ENCODE measurements around the gene ELL. TPM values are rescaled to one million over a fixed set of nuclear protein-coding genes. Genes with fewer than 3 reads are reported as not detected.

Gene ELL
- total and polyA plus RNA-seq, 9 of the 15 experiments (the other 6 are each of a cell fraction or from before 2014, with no cell fraction given), result 0.24 to 22.5 (median 4.1) TPM

DNA sequence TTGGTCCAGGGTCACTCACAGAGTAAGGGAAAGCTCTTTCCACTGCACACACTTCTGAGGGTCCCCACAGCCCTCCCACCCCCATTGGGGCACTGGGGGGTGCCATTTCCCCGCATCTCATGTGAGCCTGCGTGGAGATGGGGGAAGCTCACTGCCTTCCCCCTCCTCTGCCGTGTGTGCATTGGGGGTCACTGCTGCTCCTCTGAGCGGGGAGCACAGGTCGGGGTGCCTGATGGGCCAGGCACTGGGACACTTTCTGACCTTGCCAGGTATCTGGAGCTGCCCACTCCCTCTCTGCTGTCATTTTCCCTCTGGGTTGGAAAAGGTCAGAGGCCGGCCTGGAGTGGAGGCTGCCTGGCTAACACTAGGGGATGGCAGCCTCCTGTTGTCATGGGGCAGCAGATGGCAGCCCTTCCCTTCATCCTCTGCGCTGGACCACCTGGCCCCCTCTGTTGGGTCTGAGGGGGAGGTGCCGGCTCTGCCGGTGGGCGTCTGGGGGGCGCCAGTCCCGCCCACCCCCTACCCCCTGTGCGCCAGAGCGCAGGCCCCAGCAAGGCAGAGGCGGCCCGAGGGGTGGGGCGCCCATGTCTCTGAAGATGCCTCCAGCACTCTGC is 93.6 kb downstream of the ELL start:
- H3K36me3 ChIP-seq (ENCODE audit: control insufficient read depth, insufficient read depth, low read length), result peaks cover 70% of the 10 kb centered on the region
- H3K27me3 ChIP-seq (ENCODE audit: control insufficient read depth in 2 of 2, insufficient read depth in 2 of 2, low read length in 2 of 2), result no peaks in the 10 kb centered on the region
- DNase-seq (ENCODE audit: extremely low read depth in 1 of 4, low spot score in 3 of 4) (no peak), ATAC-seq (no peak), FAIRE-seq (no peak)
- WGBS (ENCODE audit: insufficient coverage, low coverage, missing lambda C conversion rate), result 64% methylated on average over 8 of the region's 17 CpGs
- ChIA-PET POLR2A (interaction anchor here (0.5 to 1.2 kb wide), 8 partner anchors 9 to 284 kb away, joined by 3 to 7 read pairs (median 4); partner anchors contain the start of gene SSBP4), CTCF (ENCODE audit: low intra/inter-chr PET ratio) (no interaction called here)
- no peak overlapping the region; the same call in 2 of the 3 replicates for H3K27ac ChIP-seq (ENCODE audit: extremely low read depth, low read depth, low read length)
- peaks cover 44 to 100% of the 10 kb centered on the region in 2 experiments for H3K4me1 ChIP-seq (replicated peaks in 1 of 2; ENCODE audit: control insufficient read depth in 2 of 2, insufficient read depth in 2 of 2, low read length in 2 of 2)
- intact Hi-C loops (cut with micrococcal nuclease), result no loop called here
- no peaks in the 10 kb centered on the region for H3K9me3 ChIP-seq (replicated peaks; ENCODE audit: control insufficient read depth, insufficient read depth, low read depth, low read length)
- no TSS peak for BruUV-seq (replicated peaks)
- peak overlapping the region in 1 of 2 experiments; percentile 31; a peak in 1 of 4 replicates for H3K9ac ChIP-seq (ENCODE audit: insufficient read depth in 1 of 2, low read depth in 2 of 2, low read length in 2 of 2)
- TF ChIP-seq HCFC1 (IDR thresholded peaks at IDR 0.05; ENCODE audit: low read depth, low read length), result no peak
- peak; percentile 10; the same call in 1 of the 2 replicates for TF ChIP-seq POLR2G (IDR thresholded peaks at IDR 0.05; ENCODE audit: low read depth, low read length)
- peak overlapping the region; percentile 65; the same call in 1 of the 2 replicates for H3K4me2 ChIP-seq (ENCODE audit: insufficient read depth, low read length)
- peaks cover 72% of the 10 kb centered on the region for H3K79me2 ChIP-seq (ENCODE audit: control insufficient read depth, insufficient read depth, low read length)
- no peak overlapping the region for H2AFZ ChIP-seq (ENCODE audit: low read depth, low read length)
- H3K9me1 ChIP-seq (ENCODE audit: control insufficient read depth, insufficient read depth, low read length), result no peaks in the 10 kb centered on the region
- H4K20me1 ChIP-seq (replicated peaks; ENCODE audit: control insufficient read depth, insufficient read depth, low read length), result peaks cover 13% of the 10 kb centered on the region
- no peak overlapping the region for H3K4me3 ChIP-seq
- in situ Hi-C loops (cut with MboI), result no loop called here

DNA sequence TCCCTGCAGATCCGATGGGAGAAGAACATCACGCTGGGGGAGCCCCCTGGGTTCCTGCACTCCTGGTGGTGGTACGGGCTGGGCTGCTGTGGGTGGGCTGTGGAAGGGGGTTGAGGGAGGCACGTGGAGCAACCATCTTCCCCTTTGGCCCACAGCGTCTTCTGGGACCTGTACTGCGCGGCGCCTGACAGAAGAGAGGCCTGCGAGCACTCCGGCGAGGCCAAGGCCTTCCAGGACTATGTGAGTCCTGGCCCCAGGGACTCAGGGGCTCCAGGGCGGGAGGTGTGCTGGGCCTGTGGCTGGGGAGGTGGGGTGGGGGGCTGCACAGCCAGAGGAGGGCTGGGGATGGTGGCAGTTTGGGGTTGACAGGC is 94.1 kb downstream of the ELL start:
- Histone ChIP-seq H3K27me3 (ENCODE audit: control insufficient read depth in 2 of 2, insufficient read depth in 2 of 2, low read length in 2 of 2) (no peaks in the 10 kb centered on the region), H3K4me1 (replicated peaks in 1 of 2; ENCODE audit: control insufficient read depth in 2 of 2, insufficient read depth in 2 of 2, low read length in 2 of 2) (peaks cover 39 to 100% of the 10 kb centered on the region in 2 experiments), H3K9me1 (ENCODE audit: control insufficient read depth, insufficient read depth, low read length) (no peaks in the 10 kb centered on the region), H3K36me3 (ENCODE audit: control insufficient read depth, insufficient read depth, low read length) (peaks cover 71% of the 10 kb centered on the region), H3K4me2 (ENCODE audit: insufficient read depth, low read length) (no peak overlapping the region), H3K27ac (ENCODE audit: extremely low read depth, low read depth, low read length) (no peak overlapping the region), H3K9ac (ENCODE audit: insufficient read depth in 1 of 2, low read depth in 2 of 2, low read length in 2 of 2) (no peak overlapping the region; a peak in 1 of 4 replicates), H3K4me3 (no peak overlapping the region), H3K9me3 (replicated peaks; ENCODE audit: control insufficient read depth, insufficient read depth, low read depth, low read length) (no peaks in the 10 kb centered on the region), H4K20me1 (replicated peaks; ENCODE audit: control insufficient read depth, insufficient read depth, low read length) (peaks cover 13% of the 10 kb centered on the region), H3K79me2 (ENCODE audit: control insufficient read depth, insufficient read depth, low read length) (peaks cover 72% of the 10 kb centered on the region), H2AFZ (ENCODE audit: low read depth, low read length) (no peak overlapping the region)
- ChIA-PET CTCF (ENCODE audit: low intra/inter-chr PET ratio) (no interaction called here), POLR2A (interaction anchor here (0.5 to 1.2 kb wide), 3 partner anchors 12 to 204 kb away, joined by 3 to 4 read pairs (median 3); no protein-coding TSS in a partner anchor)
- intact Hi-C loops (cut with micrococcal nuclease) (no loop called here), in situ Hi-C loops (cut with MboI) (no loop called here)
- no peak for TF ChIP-seq RBM17 (IDR thresholded peaks at IDR 0.05; ENCODE audit: borderline replicate concordance, low read depth, low read length)
- TF ChIP-seq POLR2G (IDR thresholded peaks at IDR 0.05; ENCODE audit: low read depth, low read length), result peak; percentile 34; the same call in 1 of the 2 replicates
- TF ChIP-seq ARNT (IDR thresholded peaks at IDR 0.05), result no peak
- BruUV-seq (replicated peaks), result no TSS peak
- ATAC-seq (no peak), DNase-seq (ENCODE audit: extremely low read depth in 1 of 4, low spot score in 3 of 4) (no peak), FAIRE-seq (no peak)
- 84% methylated on average over 11 of the region's 12 CpGs for WGBS (ENCODE audit: insufficient coverage, low coverage, missing lambda C conversion rate)
